ENCODE data around the gene H1-8.

H1-8 gene

GRCh38 chr3:129553171-129553570 is 10.2 kb downstream of the H1-8 start:
- DNase-seq (ENCODE audit: extremely low spot score, insufficient read length, low read depth) (no peak), FAIRE-seq (no peak)

DNA sequence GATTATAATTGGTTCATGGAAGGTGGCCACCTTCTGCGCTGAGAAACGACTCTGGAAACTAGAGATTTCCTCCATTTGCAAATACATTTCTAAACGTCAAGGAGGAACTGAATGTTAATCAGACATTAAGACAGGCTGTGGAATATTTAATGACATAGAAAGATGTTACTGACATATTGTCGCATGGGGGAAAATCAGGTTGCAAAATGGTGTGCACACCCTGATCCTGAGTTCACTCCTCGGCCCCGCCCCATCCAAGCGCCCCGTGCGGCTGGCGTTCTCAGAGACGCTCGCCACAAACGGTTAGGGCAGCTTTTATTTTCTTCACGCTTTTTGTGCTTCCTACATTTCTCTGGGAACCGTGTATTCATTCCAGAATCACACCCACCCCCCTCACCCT is 10.7 kb downstream of the H1-8 start:
- DNase-seq (ENCODE audit: extremely low spot score, insufficient read length, low read depth) (no peak), FAIRE-seq (no peak)

DNA sequence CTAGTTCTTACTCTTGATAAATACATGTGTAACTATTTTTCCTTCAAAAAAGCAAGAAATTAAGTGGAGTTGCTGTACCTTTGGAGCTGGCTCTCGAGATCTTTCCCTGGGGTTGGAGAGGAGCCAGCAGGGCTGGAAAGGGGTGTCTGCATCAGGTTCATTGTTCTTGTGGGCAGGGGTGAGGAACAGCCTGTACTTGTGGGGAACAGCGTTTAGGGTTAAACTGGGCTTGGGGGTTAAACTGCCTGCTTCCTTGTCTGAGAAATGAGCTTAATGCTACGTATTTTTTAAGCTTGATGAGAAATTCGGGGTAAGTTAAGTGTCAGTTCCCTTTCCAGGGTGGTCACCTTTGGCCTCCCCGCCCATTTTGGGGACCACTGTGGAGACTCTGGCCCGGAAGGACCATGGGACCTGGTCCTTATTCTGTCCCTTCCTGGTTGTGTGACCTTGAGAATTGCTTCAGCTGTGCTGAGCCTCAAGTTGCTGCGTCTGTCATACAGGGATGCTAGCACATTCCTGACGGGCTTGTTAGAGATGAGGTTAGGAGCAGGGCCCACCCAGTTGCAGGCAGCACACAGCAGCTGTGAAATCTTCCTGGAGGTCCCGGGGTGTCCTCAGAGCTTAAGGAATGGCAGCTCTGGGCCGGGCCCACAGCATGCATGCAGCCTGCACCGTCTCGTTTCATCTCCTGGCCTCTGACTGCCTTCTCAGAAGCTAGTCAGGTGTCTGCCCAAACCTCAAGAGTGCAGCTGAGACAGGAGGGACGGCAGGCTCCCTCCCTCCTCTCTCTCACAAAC is 11.6 kb downstream of the H1-8 start:
- FAIRE-seq (no peak), DNase-seq (ENCODE audit: extremely low spot score, insufficient read length, low read depth) (no peak)

DNA sequence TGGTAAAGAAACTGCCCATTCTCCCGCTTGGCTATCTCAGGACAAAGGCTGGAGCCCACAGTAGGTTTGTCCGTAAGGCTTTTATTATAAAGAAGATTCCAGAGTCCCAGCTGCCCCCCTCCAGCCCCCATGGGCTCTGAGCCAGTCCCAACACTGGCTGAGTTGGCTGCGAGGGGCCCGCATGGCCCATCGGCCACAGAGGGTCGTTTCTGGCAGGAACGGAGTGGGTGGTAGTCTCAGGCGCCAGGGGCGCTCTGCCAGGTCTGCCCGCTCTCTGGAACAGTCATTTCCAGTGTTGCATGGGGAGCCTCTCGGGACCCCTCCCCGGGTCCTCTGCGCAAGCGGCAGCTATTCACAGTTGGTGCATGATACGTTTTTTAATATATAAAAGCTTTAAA is 12.2 kb downstream of the H1-8 start:
- FAIRE-seq (no peak), DNase-seq (ENCODE audit: extremely low spot score, insufficient read length, low read depth) (no peak)

DNA sequence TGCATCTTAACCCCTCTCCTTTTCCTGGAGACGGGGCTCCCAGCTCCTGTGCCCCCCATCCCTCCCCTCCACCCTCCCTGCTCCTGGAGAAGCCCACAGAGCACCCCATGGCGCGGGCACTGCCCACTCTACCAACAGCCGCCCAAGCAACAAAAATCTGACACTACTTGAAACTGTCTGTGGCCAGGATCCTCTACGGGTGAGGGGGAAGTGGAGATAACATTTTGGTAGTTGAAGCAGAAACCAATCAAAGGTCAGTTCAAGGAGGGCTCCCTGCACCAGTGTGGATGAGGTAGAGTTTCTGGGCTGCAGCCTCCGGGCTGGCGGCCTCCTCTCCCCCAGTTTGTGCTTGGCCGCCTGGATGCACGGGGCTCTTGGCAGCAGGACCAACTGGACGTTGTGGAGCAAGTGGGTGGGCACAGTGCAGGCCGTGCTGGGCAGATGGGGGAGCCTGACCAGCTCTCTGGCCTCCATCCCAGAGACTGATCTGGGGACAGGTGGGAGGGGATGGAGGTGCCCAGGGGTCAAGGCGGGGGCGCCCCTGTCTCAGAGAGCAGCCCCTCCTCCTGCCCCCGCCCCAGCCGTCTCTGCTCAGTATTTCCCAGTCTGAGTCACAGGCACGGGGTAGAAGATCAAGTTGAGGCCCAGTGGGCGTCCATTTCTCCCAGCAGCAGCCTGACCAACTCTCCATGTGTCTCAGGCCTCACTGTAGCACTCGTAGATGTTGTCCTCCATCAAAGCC is 12.8 kb downstream of the H1-8 start:
- no peak for FAIRE-seq

GRCh38 chr3:129556358-129556695 is 13.4 kb downstream of the H1-8 start:
- DNase-seq (ENCODE audit: extremely low spot score, insufficient read length, low read depth) (no peak), FAIRE-seq (no peak)

More for the DNA sequence above, 12.8 kb downstream of the H1-8 start:
- DNase-seq (ENCODE audit: extremely low spot score, insufficient read length, low read depth), result no peak

GRCh38 chr3:129556890-129557547 is 14.0 kb downstream of the H1-8 start:
- FAIRE-seq (no peak), DNase-seq (ENCODE audit: extremely low spot score, insufficient read length, low read depth) (no peak)

DNA sequence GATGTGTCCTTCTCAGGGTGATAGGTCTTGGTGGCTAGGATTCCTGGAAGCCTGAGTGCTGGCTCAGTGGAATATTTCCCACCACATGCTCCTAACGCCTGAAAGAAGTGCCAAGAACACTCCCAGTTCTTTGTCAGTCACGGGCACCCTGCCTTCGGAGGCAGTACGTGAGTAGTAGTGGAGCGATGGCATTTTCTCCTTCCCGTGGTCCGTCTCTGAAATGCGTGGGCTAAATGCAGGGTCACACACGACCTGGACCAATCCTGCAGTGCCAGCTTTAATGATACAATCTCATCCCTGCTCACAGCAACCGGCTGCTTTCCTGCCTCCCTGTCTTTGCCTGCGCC is 14.5 kb downstream of the H1-8 start:
- FAIRE-seq (no peak), DNase-seq (ENCODE audit: extremely low spot score, insufficient read length, low read depth) (no peak)

DNA sequence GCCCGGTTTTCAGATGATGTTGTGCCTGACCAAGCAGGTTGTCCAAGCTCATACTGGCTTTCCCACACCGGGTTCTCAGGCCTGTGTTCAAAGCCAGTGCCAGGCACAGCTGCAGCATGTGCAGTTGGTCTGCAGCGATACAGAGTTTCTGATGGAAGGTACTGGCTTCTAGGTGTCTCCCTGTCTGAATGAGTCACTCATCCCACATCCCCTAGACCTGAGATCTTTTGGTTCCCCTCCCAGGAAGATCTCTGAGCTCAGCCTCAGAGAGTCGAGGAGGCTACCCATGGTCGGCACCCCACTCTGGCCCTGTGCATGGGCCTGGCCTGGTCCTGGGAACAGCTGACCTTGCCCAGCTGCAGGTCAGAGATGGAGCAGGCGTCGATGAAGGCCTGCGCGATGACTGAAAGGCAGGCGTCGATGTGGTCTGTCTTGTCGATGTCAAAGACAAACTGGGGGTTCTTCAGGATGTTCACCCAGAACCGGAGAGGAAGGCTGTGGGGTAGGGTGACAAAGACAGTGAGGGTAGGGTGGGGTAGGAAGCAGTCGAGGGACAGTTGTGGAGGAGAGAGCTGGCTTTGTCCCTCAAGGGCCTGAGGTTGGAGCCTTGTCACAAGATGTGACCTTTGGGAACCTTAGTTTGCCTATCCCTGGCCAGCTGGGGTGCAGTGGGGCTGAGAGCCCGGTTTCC is 15.3 kb downstream of the H1-8 start:
- DNase-seq (ENCODE audit: extremely low spot score, insufficient read length, low read depth) (no peak), FAIRE-seq (no peak)

GRCh38 chr3:129558772-129559564 is 16.0 kb downstream of the H1-8 start:
- no peak for FAIRE-seq
- DNase-seq (ENCODE audit: extremely low spot score, insufficient read length, low read depth), result no peak

DNA sequence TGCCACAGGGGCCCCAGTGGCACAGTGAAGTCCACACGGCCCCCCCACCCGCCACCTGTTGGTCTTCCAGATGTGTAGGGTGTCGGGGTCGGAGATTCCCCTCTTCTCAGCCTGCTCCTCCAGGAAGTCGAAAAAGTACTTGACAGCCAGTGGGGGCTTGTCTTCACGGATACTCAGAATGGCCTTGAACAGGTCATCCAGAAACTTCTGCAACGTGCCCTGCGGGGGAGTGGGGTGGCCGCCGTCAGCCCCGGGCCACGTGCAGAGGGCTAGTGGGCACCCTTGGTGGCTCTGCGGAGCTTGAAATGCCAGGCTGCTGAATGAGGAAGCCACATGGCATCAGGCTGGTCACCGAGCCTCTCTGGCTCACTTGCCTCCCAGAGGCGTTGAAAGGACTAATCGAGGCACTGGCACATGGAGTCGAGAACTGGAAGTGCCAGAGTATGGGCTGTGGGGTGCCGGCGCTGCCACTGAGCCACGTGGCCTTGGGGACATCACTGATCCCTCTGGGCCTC is 16.6 kb downstream of the H1-8 start:
- no peak for FAIRE-seq
- DNase-seq (ENCODE audit: extremely low spot score, insufficient read length, low read depth), result no peak

DNA sequence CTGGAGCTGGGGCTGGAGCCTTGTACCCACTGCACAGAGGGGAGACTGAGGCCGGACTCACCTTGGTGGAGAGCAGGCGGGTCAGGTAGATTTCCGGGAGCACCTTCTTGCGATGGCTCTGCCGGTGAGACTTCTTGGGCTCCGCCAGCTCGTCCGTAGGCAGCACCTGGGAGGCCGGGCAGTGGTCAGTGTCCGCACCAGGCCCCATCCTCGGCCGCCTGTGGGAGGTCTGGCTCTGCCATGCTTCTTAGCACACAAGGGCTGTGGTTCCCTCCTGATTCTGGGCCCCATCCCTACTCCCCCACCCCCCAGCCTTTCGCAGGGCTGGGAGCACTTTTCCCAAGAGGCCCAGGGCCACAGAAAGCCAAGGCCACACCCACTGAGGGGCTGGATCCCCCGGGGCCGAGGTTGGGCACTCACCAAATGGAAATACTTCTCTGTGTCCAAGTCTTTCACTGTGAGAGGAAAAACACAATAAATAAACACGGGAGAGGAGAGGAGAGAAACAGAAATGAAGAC is 17.4 kb downstream of the H1-8 start:
- DNase-seq (ENCODE audit: extremely low spot score, insufficient read length, low read depth) (no peak), FAIRE-seq (no peak)

GRCh38 chr3:129560911-129561594 is 18.1 kb downstream of the H1-8 start:
- FAIRE-seq, result no peak

GRCh38 chr3:129561619-129562248 is 18.8 kb downstream of the H1-8 start:
- no peak for DNase-seq (ENCODE audit: extremely low spot score, insufficient read length, low read depth)
- no peak for FAIRE-seq

More at GRCh38 chr3:129560911-129561594, 18.1 kb downstream of the H1-8 start:
- DNase-seq (ENCODE audit: extremely low spot score, insufficient read length, low read depth), result no peak

- FAIRE-seq, result no peak
- no peak for DNase-seq (ENCODE audit: extremely low spot score, insufficient read length, low read depth)
These were observed 19.8 kb downstream of the H1-8 start for GRCh38 chr3:129562803-129563202.

DNA sequence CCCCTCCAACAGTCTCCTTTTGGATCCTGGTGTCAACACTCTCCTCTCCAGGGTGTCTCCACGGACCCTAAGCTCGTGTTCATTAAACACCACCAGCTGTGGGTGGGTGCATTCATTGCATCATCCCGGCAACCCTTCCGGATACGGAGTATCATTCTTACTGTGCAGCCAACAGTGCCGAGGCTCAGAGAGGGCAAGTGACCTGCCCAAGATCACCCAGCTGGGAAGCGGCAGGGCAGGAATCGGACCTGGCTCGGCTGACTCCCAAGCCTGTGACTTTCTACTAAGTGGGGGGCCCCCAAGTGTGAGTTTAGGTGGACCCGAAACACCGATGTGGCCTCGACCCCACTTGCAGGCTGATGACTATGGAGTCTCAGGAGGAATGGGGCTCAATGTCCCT is 20.4 kb downstream of the H1-8 start:
- FAIRE-seq, result no peak

DNA sequence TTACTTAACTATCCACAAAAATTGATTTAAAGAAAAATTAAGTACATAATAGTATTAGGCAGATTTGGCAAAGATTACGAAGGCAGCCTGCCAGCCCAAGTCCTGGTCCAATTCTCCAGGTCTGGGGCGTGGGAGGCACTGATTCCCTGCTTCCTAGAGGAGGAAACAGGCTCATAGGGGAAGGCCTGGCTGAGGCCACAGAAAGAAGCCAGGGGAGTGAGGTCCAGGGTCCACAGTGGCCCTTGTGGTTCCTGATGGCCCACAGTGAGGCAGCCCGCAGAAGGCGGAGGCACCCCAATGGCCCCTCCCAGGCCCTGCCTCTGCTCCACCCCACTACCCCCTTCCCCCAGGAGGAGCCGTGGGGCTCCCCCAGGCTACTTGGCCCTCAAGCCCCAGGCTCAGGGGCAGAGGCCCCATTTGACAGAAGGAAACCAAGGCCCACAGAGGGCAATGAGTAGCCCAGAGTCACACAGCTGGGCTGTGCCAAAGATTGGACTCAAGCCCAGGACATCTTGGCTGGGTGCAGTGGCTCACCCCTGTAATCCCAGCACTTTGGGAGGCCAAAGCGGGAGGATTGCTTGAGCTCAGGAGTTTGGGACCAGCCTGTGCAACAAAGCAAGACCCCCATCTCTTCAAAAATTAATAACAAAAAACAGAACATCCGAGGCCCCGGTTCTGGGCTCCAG is 21.0 kb downstream of the H1-8 start:
- no peak for FAIRE-seq

More for the DNA sequence above, 20.4 kb downstream of the H1-8 start:
- DNase-seq (ENCODE audit: extremely low spot score, insufficient read length, low read depth), result no peak

More for the DNA sequence above, 21.0 kb downstream of the H1-8 start:
- DNase-seq (ENCODE audit: extremely low spot score, insufficient read length, low read depth), result no peak

Data from GM18507 (cell line).